GM08714 (cell line): ENCODE results near the gene COL18A1.
"Not testable (repeated sequence)": the region's sequence is repeated elsewhere in the genome, so short reads cannot be mapped to it uniquely, and the experiment has no call there.

Source experiments
- H3K4me3 ChIP-seq: fragments of 200-500 bp; sonication (Bioruptor generic); 2 replicates; pipeline ENCODE4 v1.5.1; 2014; ENCODE audit warnings: mild to moderate bottlenecking, low read length, inconsistent platforms
- ZNF274 ChIP-seq: IDR thresholded peaks from 2 replicates; pipeline ENCODE4 v1.6.1; 2012; ENCODE audit warnings: mild to moderate bottlenecking, low read depth, low read length

The COL18A1 gene

GRCh38 chr21:45516671-45517151, 111.7 kb downstream of the COL18A1 start:
- no peak overlapping the region for H3K4me3 ChIP-seq
- no peak for TF ChIP-seq ZNF274

- no peak overlapping the region for H3K4me3 ChIP-seq
- no peak for TF ChIP-seq ZNF274
Measured at GRCh38 chr21:45517249-45518065, 112.5 kb downstream of the COL18A1 start.

DNA sequence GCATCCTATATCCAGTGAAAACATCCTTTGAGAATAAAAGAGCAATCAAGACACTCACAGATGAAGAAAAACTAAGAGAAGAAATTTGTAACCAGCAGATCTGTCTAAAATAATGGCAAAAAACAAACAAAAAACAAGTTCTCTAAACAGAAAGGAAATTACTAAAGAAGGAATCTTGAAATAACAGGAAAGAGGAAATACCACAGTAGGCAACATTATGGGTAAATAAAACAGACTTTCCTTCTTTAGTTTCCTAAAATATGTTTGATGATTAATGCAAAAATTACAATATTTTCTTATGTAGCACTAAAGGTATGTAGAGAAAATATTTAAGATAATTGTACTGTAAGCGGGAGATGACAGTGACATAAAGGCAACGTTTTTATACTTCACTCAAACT, 113.8 kb downstream of the COL18A1 start:
- TF ChIP-seq ZNF274 = no peak
- no peak overlapping the region for H3K4me3 ChIP-seq

DNA sequence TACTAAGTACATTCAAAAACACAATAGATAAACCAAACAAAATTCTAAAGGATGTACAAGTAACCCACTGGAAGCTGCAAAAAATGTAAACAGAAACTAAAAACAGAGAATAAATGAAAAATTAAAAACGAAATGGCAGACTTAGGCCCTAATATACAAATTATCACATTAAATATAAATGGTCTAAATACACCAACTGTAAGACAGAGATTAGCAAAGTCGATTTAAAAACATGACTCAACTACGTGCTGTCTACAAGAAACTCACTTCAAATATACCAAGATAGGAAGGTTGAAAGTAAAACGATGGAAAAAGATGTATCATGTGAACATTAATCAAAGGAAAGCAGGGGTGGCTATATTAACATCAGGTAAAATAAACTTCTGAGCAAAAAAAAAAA, 114.2 kb downstream of the COL18A1 start:
- no peak for TF ChIP-seq ZNF274
- H3K4me3 ChIP-seq = no peak overlapping the region

- TF ChIP-seq ZNF274 = no peak
Measured at GRCh38 chr21:45521241-45521640, 116.3 kb downstream of the COL18A1 start.

GRCh38 chr21:45522381-45522780, 117.4 kb downstream of the COL18A1 start:
- H3K4me3 ChIP-seq = no peak overlapping the region
- no peak for TF ChIP-seq ZNF274

More at GRCh38 chr21:45521241-45521640, 116.3 kb downstream of the COL18A1 start:
- H3K4me3 ChIP-seq = no peak overlapping the region

DNA sequence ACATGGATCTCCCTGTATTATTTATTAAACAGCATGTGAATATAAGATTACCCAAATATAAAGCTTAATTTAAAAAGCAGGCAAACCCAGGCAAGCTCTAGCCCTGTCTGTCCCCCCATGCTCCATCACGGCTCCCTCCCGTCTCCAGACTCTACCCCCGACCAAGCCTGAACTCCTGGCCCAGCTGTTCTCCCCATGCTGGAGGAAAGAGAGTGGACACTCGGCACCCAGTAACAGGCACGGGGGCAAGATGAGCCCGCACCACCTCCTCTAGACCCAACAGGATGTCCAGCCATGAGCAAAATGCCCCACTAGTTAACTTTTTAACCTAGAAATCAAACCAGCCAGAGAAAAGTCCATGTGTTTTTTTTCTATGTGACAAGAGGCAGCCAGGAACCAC, 118.0 kb downstream of the COL18A1 start:
- no peak for TF ChIP-seq ZNF274
- H3K4me3 ChIP-seq = no peak overlapping the region

DNA sequence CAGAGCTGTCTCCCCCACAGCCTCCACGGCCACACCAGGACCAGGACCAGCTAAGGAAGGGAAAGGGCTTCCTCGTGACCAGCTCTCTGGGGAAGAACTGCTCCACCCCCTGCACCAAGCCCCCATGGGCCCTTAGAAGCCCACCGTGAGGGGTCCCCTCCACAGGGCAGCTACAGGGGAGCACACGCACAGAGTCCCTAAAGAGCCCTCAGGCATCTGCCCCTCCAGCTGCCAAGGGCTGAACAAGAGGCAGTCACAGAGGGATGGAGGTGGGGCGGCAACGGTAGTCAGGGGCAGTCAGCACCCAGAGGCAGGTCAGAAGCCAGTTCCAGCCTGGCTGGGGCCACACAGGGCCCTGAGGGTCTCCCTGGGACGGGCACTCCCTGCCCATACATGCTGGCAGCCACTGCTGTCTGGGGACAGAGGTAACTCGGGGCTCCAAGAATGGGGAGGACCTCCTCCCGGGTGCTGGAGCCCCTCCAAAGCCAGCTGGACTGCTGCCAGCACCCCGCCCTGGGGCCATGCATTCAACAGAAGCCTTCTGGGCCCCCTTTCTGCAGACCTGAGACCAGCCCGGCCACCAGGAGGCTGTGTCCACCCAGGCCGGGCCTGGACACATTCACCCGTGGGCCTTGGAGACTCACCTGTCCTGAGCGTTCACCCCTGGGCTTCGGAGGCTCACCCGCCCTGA, 118.6 kb downstream of the COL18A1 start:
- no peak for TF ChIP-seq ZNF274
- H3K4me3 ChIP-seq = no peak overlapping the region

GRCh38 chr21:45524756-45525152, 119.8 kb downstream of the COL18A1 start:
- no peak overlapping the region for H3K4me3 ChIP-seq
- no peak for TF ChIP-seq ZNF274

DNA sequence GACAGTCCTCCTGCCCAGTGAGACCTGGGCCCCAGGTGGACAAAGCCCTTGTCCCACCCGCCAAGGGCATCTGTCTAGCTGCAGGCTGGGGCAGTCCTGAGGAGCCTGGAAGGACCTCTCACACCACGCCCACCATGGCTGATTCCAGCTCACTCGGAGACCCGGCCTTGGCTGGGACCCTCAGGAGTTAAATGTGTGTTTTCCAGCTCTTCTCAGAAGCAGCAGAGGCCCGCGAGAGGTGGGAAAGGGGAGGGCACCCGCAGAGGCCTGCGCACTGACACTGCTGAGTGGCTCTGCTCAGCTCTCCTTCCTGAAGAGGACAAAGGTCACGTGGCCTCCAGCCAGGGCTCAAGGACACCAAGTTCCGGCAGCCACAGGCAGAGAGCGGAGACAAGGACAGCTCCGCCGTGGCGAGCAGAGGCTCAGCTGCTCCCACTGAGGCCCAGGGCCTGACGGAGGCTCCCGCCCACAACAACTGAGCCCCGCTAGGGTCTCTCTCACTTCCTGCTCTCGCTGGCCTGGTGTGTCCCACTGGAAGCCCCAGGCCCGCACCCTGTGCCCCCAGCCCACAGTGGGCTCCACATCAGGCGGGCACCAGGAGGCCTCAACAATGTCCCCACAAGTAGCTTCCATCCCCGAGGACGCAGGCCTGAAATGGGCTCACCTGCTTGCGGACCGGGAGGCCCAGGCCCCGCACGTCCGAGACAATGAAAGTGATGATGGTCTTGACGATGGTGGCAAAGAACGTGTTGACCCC, 120.4 kb downstream of the COL18A1 start:
- TF ChIP-seq ZNF274 = no peak
- no peak overlapping the region for H3K4me3 ChIP-seq

DNA sequence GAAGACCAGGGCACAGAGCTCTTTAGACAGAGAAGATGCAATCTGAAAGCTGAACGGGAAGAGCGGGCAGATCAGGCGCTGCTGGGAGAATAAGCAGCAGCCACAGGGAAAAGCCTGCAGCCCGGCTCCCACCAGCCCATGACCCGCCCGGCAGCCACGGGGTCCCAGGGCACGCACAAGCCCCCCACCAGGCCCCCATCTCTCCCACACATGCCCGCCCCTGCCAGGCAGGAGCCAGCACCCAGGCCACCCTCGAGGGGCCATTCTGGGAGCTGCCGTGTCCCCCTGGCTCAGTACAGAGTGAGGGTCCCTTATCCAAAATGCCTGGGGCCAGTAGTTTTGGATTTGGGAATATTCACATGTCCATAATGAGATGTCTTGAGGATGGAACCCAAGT, 120.9 kb downstream of the COL18A1 start:
- H3K4me3 ChIP-seq = no peak overlapping the region
- no peak for TF ChIP-seq ZNF274

GRCh38 chr21:45527151-45527999, 122.4 kb downstream of the COL18A1 start:
- H3K4me3 ChIP-seq = not testable (repeated sequence)

GRCh38 chr21:45528028-45528705, 123.2 kb downstream of the COL18A1 start:
- no peak for TF ChIP-seq ZNF274
- no peak overlapping the region for H3K4me3 ChIP-seq
